Measurements from ENCODE around the gene EFNA2.
A peak's percentile ranks its signal among the peaks of the same experiment; 100 is the strongest.
"Not testable (repeated sequence)": the region's sequence is repeated elsewhere in the genome, so short reads cannot be mapped to it uniquely, and the experiment has no call there.

The EFNA2 gene

DNA sequence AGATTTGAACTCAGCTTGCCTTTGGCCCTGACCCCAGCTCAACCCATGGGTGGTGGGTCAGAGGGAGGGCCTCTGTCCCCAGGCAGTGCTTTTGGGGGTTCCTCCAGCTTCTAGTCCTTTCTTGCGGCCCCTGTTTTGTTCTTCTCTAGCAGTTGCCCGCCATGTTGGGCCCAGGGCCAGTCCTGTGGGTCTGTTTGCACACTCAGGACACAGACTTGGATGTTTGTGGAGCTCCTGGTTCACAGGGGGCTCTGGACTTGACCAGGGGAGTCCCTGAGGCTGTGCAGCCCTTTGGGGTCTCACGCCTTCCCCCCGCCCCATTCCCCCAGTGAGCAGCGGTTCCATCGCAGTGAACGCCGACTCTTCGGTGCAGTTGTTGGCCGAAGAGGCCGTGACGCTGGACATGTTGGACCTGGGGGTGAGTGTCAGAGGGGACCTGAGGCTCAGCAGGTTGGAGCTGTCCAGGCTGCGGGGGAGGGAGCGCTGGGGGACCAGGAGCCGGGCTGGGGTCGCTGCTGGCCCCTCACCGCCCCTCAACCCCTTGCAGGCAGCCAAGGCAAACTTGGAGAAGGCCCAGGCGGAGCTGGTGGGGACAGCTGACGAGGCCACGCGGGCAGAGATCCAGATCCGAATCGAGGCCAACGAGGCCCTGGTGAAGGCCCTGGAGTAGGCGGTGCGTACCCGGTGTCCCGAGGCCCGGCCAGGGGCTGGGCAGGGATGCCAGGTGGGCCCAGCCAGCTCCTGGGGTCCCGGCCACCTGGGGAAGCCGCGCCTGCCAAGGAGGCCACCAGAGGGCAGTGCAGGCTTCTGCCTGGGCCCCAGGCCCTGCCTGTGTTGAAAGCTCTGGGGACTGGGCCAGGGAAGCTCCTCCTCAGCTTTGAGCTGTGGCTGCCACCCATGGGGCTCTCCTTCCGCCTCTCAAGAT lies 41.6 kb upstream of the EFNA2 start:
- H3K36me3 ChIP-seq (ENCODE audit: insufficient read depth, low read length), result no peaks in the 10 kb centered on the region
- H3K9ac ChIP-seq (ENCODE audit: low read depth, low read length, poor library complexity, severe bottlenecking), result peak overlapping the region; percentile 92
- no peak overlapping the region for H2AFZ ChIP-seq (ENCODE audit: low read length)
- no peaks in the 10 kb centered on the region for H3K9me3 ChIP-seq (ENCODE audit: insufficient read depth, low read depth, low read length)
- peaks cover 5% of the 10 kb centered on the region; the same call in 1 of the 2 replicates for H3F3A ChIP-seq (ENCODE audit: low read depth)
- H4K20me1 ChIP-seq (ENCODE audit: insufficient read depth, low read length, poor library complexity, severe bottlenecking), result peaks cover 8% of the 10 kb centered on the region
- H3K9me2 ChIP-seq (replicated peaks; ENCODE audit: low read depth, low read length), result no peaks in the 10 kb centered on the region
- no peaks in the 10 kb centered on the region for H3K27me3 ChIP-seq (ENCODE audit: insufficient read depth, low read length, poor library complexity, severe bottlenecking)
- H3K79me2 ChIP-seq (ENCODE audit: insufficient read depth, low read length), result peaks cover 27% of the 10 kb centered on the region
- H3K4me2 ChIP-seq (ENCODE audit: low read depth, low read length, poor library complexity, severe bottlenecking), result peak overlapping the region; percentile 80
- H3K4me1 ChIP-seq (ENCODE audit: insufficient read depth, low read length, poor library complexity, severe bottlenecking), result peaks cover 30% of the 10 kb centered on the region
- H3K4me3 ChIP-seq (ENCODE audit: low read length, poor library complexity, severe bottlenecking), result peak overlapping the region; percentile 91
- TF ChIP-seq, protein P1, sequence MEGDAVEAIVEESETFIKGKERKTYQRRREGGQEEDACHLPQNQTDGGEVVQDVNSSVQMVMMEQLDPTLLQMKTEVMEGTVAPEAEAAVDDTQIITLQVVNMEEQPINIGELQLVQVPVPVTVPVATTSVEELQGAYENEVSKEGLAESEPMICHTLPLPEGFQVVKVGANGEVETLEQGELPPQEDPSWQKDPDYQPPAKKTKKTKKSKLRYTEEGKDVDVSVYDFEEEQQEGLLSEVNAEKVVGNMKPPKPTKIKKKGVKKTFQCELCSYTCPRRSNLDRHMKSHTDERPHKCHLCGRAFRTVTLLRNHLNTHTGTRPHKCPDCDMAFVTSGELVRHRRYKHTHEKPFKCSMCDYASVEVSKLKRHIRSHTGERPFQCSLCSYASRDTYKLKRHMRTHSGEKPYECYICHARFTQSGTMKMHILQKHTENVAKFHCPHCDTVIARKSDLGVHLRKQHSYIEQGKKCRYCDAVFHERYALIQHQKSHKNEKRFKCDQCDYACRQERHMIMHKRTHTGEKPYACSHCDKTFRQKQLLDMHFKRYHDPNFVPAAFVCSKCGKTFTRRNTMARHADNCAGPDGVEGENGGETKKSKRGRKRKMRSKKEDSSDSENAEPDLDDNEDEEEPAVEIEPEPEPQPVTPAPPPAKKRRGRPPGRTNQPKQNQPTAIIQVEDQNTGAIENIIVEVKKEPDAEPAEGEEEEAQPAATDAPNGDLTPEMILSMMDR (conservative IDR thresholded peaks at IDR 0.05; ENCODE audit: low read length), result peak; percentile 81
- no peak for TF ChIP-seq EZH2phosphoT487 (IDR thresholded peaks at IDR 0.05; ENCODE audit: borderline replicate concordance)

DNA sequence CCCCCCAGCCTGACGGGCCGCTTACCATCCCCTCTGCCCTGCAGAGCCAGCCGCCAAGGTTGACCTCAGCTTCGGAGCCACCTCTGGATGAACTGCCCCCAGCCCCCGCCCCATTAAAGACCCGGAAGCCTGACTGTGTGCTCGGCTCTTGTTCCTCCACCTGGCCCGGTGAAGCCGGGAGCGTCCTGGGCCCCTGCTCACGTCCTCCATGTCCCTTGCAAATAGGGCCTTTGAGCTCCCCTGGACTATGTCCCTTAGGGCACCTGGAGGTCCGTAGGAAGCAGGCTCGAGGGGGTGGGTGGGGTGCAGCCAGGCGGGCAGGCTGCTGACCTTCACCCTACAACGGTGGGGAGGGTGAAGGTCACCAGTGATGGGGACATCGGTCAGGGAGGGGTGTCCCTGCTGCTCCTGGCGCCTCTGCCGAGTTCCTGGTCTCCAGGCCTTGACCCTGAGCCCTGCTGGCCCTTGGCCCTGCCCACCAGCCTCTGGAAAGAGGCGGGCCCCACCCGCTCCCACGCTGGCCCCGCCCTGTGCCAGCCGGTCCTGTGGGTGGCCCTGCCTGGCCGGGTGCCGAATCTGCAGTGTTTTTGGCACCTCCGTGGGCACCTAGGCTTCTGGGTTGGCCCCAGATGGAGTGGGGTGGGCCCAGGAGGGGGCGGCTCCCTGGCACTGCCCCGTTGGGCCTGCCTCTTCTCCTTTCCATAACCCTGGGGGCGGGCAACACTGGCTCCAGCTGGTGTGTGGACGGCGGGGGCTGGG lies 40.8 kb upstream of the EFNA2 start:
- Histone ChIP-seq H4K20me1 (ENCODE audit: insufficient read depth, low read length, poor library complexity, severe bottlenecking) (peaks cover 8% of the 10 kb centered on the region), H3K4me2 (ENCODE audit: low read depth, low read length, poor library complexity, severe bottlenecking) (peak overlapping the region; percentile 55), H3K4me3 (ENCODE audit: low read length, poor library complexity, severe bottlenecking) (peak overlapping the region; percentile 45), H3K9me2 (replicated peaks; ENCODE audit: low read depth, low read length) (no peaks in the 10 kb centered on the region), H3K27me3 (ENCODE audit: insufficient read depth, low read length, poor library complexity, severe bottlenecking) (no peaks in the 10 kb centered on the region), H3K9me3 (ENCODE audit: insufficient read depth, low read depth, low read length) (no peaks in the 10 kb centered on the region), H3K9ac (ENCODE audit: low read depth, low read length, poor library complexity, severe bottlenecking) (no peak overlapping the region), H2AFZ (ENCODE audit: low read length) (no peak overlapping the region), H3K79me2 (ENCODE audit: insufficient read depth, low read length) (peaks cover 29% of the 10 kb centered on the region), H3F3A (ENCODE audit: low read depth) (no peaks in the 10 kb centered on the region), H3K4me1 (ENCODE audit: insufficient read depth, low read length, poor library complexity, severe bottlenecking) (peaks cover 30% of the 10 kb centered on the region), H3K36me3 (ENCODE audit: insufficient read depth, low read length) (no peaks in the 10 kb centered on the region)
- TF ChIP-seq, protein P1 (conservative IDR thresholded peaks at IDR 0.05; ENCODE audit: low read length), result no peak
- no peak for TF ChIP-seq EZH2phosphoT487 (IDR thresholded peaks at IDR 0.05; ENCODE audit: borderline replicate concordance)

- Histone ChIP-seq H3F3A (ENCODE audit: low read depth) (no peaks in the 10 kb centered on the region), H3K27me3 (ENCODE audit: insufficient read depth, low read length, poor library complexity, severe bottlenecking) (no peaks in the 10 kb centered on the region), H3K9me3 (ENCODE audit: insufficient read depth, low read depth, low read length) (no peaks in the 10 kb centered on the region), H3K4me1 (ENCODE audit: insufficient read depth, low read length, poor library complexity, severe bottlenecking) (peaks cover 30% of the 10 kb centered on the region), H3K36me3 (ENCODE audit: insufficient read depth, low read length) (no peaks in the 10 kb centered on the region), H4K20me1 (ENCODE audit: insufficient read depth, low read length, poor library complexity, severe bottlenecking) (peaks cover 8% of the 10 kb centered on the region), H3K4me3 (ENCODE audit: low read length, poor library complexity, severe bottlenecking) (no peak overlapping the region), H3K79me2 (ENCODE audit: insufficient read depth, low read length) (peaks cover 36% of the 10 kb centered on the region), H3K9me2 (replicated peaks; ENCODE audit: low read depth, low read length) (no peaks in the 10 kb centered on the region), H2AFZ (ENCODE audit: low read length) (no peak overlapping the region), H3K4me2 (ENCODE audit: low read depth, low read length, poor library complexity, severe bottlenecking) (no peak overlapping the region), H3K9ac (ENCODE audit: low read depth, low read length, poor library complexity, severe bottlenecking) (no peak overlapping the region)
- TF ChIP-seq, protein P1 (conservative IDR thresholded peaks at IDR 0.05; ENCODE audit: low read length), result no peak
- no peak for TF ChIP-seq EZH2phosphoT487 (IDR thresholded peaks at IDR 0.05; ENCODE audit: borderline replicate concordance)
Measured at GRCh38 chr19:1245494-1246264, 40.0 kb upstream of the EFNA2 start.

DNA sequence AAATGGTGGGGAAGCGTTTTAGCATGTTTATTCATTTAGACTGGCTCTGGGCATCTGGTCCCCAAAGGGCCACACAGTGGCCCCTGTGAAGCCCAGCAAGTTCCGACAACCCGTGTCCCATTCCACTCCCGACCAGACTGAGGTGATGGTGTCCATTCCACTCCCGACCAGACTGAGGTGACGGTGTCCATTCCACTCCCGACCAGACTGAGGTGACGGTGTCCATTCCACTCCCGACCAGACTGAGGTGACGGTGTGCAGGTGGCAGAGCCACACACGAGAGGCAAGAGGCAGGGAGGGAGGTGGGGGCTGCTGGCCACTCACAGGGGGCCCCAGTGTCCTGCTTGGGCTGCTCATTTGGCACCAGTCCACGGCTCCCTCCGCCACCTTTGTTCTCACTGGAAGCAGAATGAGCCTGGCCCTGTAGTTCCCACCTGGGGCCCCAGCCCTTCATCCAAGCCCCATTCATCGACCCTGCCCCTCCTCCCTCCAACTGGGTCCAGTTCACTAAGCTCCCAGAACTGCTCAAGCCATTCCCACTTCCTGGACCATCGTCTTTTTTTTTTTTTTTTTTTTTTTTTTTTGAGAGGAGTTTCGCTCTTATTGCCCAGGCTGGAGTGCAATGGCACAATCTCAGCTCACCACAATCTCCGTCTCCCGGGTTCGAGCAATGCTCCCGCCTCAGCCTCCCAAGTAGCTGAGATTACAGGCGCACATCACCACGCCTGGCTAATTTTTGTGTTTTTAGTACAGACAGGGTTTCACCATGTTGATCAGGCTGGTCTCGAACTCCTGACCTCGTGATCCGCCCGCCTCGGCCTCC lies 39.2 kb upstream of the EFNA2 start:
- not testable (repeated sequence) for H3K27me3 ChIP-seq (ENCODE audit: insufficient read depth, low read length, poor library complexity, severe bottlenecking); H2AFZ ChIP-seq (ENCODE audit: low read length); H3F3A ChIP-seq (ENCODE audit: low read depth); H3K36me3 ChIP-seq (ENCODE audit: insufficient read depth, low read length); H3K9me3 ChIP-seq (ENCODE audit: insufficient read depth, low read depth, low read length); H3K4me2 ChIP-seq (ENCODE audit: low read depth, low read length, poor library complexity, severe bottlenecking); H3K9ac ChIP-seq (ENCODE audit: low read depth, low read length, poor library complexity, severe bottlenecking); H3K4me3 ChIP-seq (ENCODE audit: low read length, poor library complexity, severe bottlenecking); H3K9me2 ChIP-seq (replicated peaks; ENCODE audit: low read depth, low read length)
- H3K4me1 ChIP-seq (ENCODE audit: insufficient read depth, low read length, poor library complexity, severe bottlenecking), result peaks cover 23% of the 10 kb centered on the region
- peaks cover 44% of the 10 kb centered on the region for H3K79me2 ChIP-seq (ENCODE audit: insufficient read depth, low read length)
- H4K20me1 ChIP-seq (ENCODE audit: insufficient read depth, low read length, poor library complexity, severe bottlenecking), result peaks cover 14% of the 10 kb centered on the region
